ENCODE data around the gene POU2F3. TPM values are rescaled to one million over a fixed set of nuclear protein-coding genes. Genes with fewer than 3 reads are reported as not detected.
"Not testable (repeated sequence)": the region's sequence is repeated elsewhere in the genome, so short reads cannot be mapped to it uniquely, and the experiment has no call there.

POU2F3 gene
- total and polyA plus RNA-seq, 5 donors = 0.05 to 0.31 (median 0.20) TPM; not detected in 1

- Histone ChIP-seq H3K4me3 (ENCODE audit: low read length) (no peak overlapping the region), H3K27me3 (ENCODE audit: control insufficient read depth, insufficient read depth) (no peaks in the 10 kb centered on the region), H3K27ac (ENCODE audit: low read length) (no peak overlapping the region), H3K4me1 (ENCODE audit: control insufficient read depth, insufficient read depth, low read length) (no peaks in the 10 kb centered on the region), H3K9me3 (ENCODE audit: control insufficient read depth, low read length) (no peaks in the 10 kb centered on the region)
- intact Hi-C loops (cut with DNase I) = no loop called here
- peak in 1 of 2 donors; percentile 20 for ATAC-seq
- WGBS = 82% methylated on average over 7 of the region's 7 CpGs
- no peak for DNase-seq
Observed at GRCh38 chr11:120241277-120241676, 1.3 kb downstream of the POU2F3 start.

- H3K4me3 ChIP-seq (ENCODE audit: low read length) = no peak overlapping the region
- 63% methylated on average over 4 of the region's 4 CpGs for WGBS
- H3K4me1 ChIP-seq (ENCODE audit: control insufficient read depth, insufficient read depth, low read length) = no peaks in the 10 kb centered on the region
- peak in 1 of 2 donors; percentile 10 for ATAC-seq
- H3K27me3 ChIP-seq (ENCODE audit: control insufficient read depth, insufficient read depth) = no peaks in the 10 kb centered on the region
- no peak for DNase-seq
- intact Hi-C loops (cut with DNase I) = no loop called here
- H3K9me3 ChIP-seq (ENCODE audit: control insufficient read depth, low read length) = no peaks in the 10 kb centered on the region
- H3K27ac ChIP-seq (ENCODE audit: low read length) = no peak overlapping the region
Observed at GRCh38 chr11:120243221-120243620, 3.3 kb downstream of the POU2F3 start.

- WGBS = 69% methylated on average over 13 of the region's 13 CpGs
- Histone ChIP-seq H3K27ac (ENCODE audit: low read length) (no peak overlapping the region), H3K4me3 (ENCODE audit: low read length) (no peak overlapping the region), H3K27me3 (ENCODE audit: control insufficient read depth, insufficient read depth) (peaks cover 2% of the 10 kb centered on the region), H3K9me3 (ENCODE audit: control insufficient read depth, low read length) (no peaks in the 10 kb centered on the region), H3K4me1 (ENCODE audit: control insufficient read depth, insufficient read depth, low read length) (no peaks in the 10 kb centered on the region)
- ATAC-seq (no peak), DNase-seq (no peak)
- intact Hi-C loops (cut with DNase I) = no loop called here
Observed at GRCh38 chr11:120244476-120245365, 4.8 kb downstream of the POU2F3 start.

- ATAC-seq (no peak), DNase-seq (no peak)
- H3K4me3 ChIP-seq (ENCODE audit: low read length) = no peak overlapping the region
- H3K9me3 ChIP-seq (ENCODE audit: control insufficient read depth, low read length) = no peaks in the 10 kb centered on the region
- intact Hi-C loops (cut with DNase I) = no loop called here
- H3K27ac ChIP-seq (ENCODE audit: low read length) = no peak overlapping the region
- no peaks in the 10 kb centered on the region for H3K4me1 ChIP-seq (ENCODE audit: control insufficient read depth, insufficient read depth, low read length)
- peaks cover 3% of the 10 kb centered on the region for H3K27me3 ChIP-seq (ENCODE audit: control insufficient read depth, insufficient read depth)
- WGBS = 89% methylated on average over 1 of the region's 1 CpG
Observed at GRCh38 chr11:120245434-120245833, 5.5 kb downstream of the POU2F3 start.

- no peaks in the 10 kb centered on the region for H3K4me1 ChIP-seq (ENCODE audit: control insufficient read depth, insufficient read depth, low read length)
- no peaks in the 10 kb centered on the region for H3K9me3 ChIP-seq (ENCODE audit: control insufficient read depth, low read length)
- no peak overlapping the region for H3K4me3 ChIP-seq (ENCODE audit: low read length)
- intact Hi-C loops (cut with DNase I) = no loop called here
- H3K27me3 ChIP-seq (ENCODE audit: control insufficient read depth, insufficient read depth) = peaks cover 3% of the 10 kb centered on the region
- 62% methylated on average over 9 of the region's 9 CpGs for WGBS
- H3K27ac ChIP-seq (ENCODE audit: low read length) = no peak overlapping the region
- ATAC-seq = no peak
- no peak for DNase-seq
Observed at GRCh38 chr11:120248551-120249278, 8.8 kb downstream of the POU2F3 start.

GRCh38 chr11:120249279-120250262, 9.6 kb downstream of the POU2F3 start:
- Histone ChIP-seq H3K9me3 (ENCODE audit: control insufficient read depth, low read length) (no peaks in the 10 kb centered on the region), H3K27ac (ENCODE audit: low read length) (no peak overlapping the region), H3K4me1 (ENCODE audit: control insufficient read depth, insufficient read depth, low read length) (no peaks in the 10 kb centered on the region), H3K27me3 (ENCODE audit: control insufficient read depth, insufficient read depth) (peaks cover 3% of the 10 kb centered on the region), H3K4me3 (ENCODE audit: low read length) (no peak overlapping the region)
- intact Hi-C loops (cut with DNase I) = no loop called here
- ATAC-seq (no peak), DNase-seq (no peak)
- 78% methylated on average over 8 of the region's 8 CpGs for WGBS

GRCh38 chr11:120253377-120253776, 13.4 kb downstream of the POU2F3 start:
- H3K27me3 ChIP-seq (ENCODE audit: control insufficient read depth, insufficient read depth); intact Hi-C loops (cut with DNase I); H3K4me1 ChIP-seq (ENCODE audit: control insufficient read depth, insufficient read depth, low read length); H3K4me3 ChIP-seq (ENCODE audit: low read length); H3K27ac ChIP-seq (ENCODE audit: low read length); H3K9me3 ChIP-seq (ENCODE audit: control insufficient read depth, low read length); DNase-seq; ATAC-seq: not testable (repeated sequence)
- 92% methylated on average over 13 of the region's 13 CpGs for WGBS

GRCh38 chr11:120254788-120255518, 15.0 kb downstream of the POU2F3 start:
- DNase-seq (no peak), ATAC-seq (no peak)
- Histone ChIP-seq H3K27me3 (ENCODE audit: control insufficient read depth, insufficient read depth) (no peaks in the 10 kb centered on the region), H3K4me1 (ENCODE audit: control insufficient read depth, insufficient read depth, low read length) (peaks cover 2% of the 10 kb centered on the region), H3K27ac (ENCODE audit: low read length) (no peak overlapping the region), H3K9me3 (ENCODE audit: control insufficient read depth, low read length) (no peaks in the 10 kb centered on the region), H3K4me3 (ENCODE audit: low read length) (no peak overlapping the region)
- intact Hi-C loops (cut with DNase I) = no loop called here
- 27% methylated on average over 13 of the region's 13 CpGs for WGBS

GRCh38 chr11:120255519-120255866, 15.6 kb downstream of the POU2F3 start:
- WGBS = 13% methylated on average over 9 of the region's 9 CpGs
- intact Hi-C loops (cut with DNase I) = no loop called here
- Histone ChIP-seq H3K27me3 (ENCODE audit: control insufficient read depth, insufficient read depth) (no peaks in the 10 kb centered on the region), H3K4me3 (ENCODE audit: low read length) (no peak overlapping the region), H3K27ac (ENCODE audit: low read length) (no peak overlapping the region), H3K4me1 (ENCODE audit: control insufficient read depth, insufficient read depth, low read length) (peaks cover 2% of the 10 kb centered on the region), H3K9me3 (ENCODE audit: control insufficient read depth, low read length) (no peaks in the 10 kb centered on the region)
- no peak for ATAC-seq
- DNase-seq = no peak

- Histone ChIP-seq H3K9me3 (ENCODE audit: control insufficient read depth, low read length) (no peaks in the 10 kb centered on the region), H3K4me1 (ENCODE audit: control insufficient read depth, insufficient read depth, low read length) (peaks cover 2% of the 10 kb centered on the region), H3K27ac (ENCODE audit: low read length) (peak overlapping the region; percentile 30), H3K27me3 (ENCODE audit: control insufficient read depth, insufficient read depth) (no peaks in the 10 kb centered on the region), H3K4me3 (ENCODE audit: low read length) (no peak overlapping the region)
- ATAC-seq = peak; percentile 66 to 70
- WGBS = 32% methylated on average over 4 of the region's 4 CpGs
- intact Hi-C loops (cut with DNase I) = no loop called here
- DNase-seq = no peak
Observed at GRCh38 chr11:120256178-120256577, 16.2 kb downstream of the POU2F3 start.
